Fibroblast of skin of left quadriceps (primary cell): ENCODE data around the gene TXNL4A.

Experiments
- DNase-seq, 2 experiments: peaks; one replicate each; pipeline ENCODE4 v3.0.0-alpha.2; 2013; ENCODE audit warnings: low read depth in 2 of 2

The TXNL4A gene

GRCh38 chr18:79935925-79936324, 52.4 kb downstream of the TXNL4A start:
- DNase-seq: no peak

- DNase-seq: no peak
These were observed 52.9 kb downstream of the TXNL4A start for GRCh38 chr18:79935499-79935898.

GRCh38 chr18:79935098-79935480, 53.3 kb downstream of the TXNL4A start:
- DNase-seq: no peak

GRCh38 chr18:79934311-79935097, 53.9 kb downstream of the TXNL4A start:
- no peak for DNase-seq

- peak; percentile 55 to 59 for DNase-seq
These were observed 54.6 kb downstream of the TXNL4A start for GRCh38 chr18:79933765-79934164.

- DNase-seq: no peak
These were observed 55.5 kb downstream of the TXNL4A start for GRCh38 chr18:79932907-79933306.

GRCh38 chr18:79931475-79931874, 56.9 kb downstream of the TXNL4A start:
- no peak for DNase-seq

GRCh38 chr18:79930020-79930642, 58.2 kb downstream of the TXNL4A start:
- no peak for DNase-seq

- DNase-seq: no peak
These were observed 59.8 kb downstream of the TXNL4A start for GRCh38 chr18:79928563-79928960.

GRCh38 chr18:79927607-79928562, 60.5 kb downstream of the TXNL4A start:
- DNase-seq: no peak

- no peak for DNase-seq
These were observed 61.4 kb downstream of the TXNL4A start for GRCh38 chr18:79926715-79927606.

GRCh38 chr18:79926306-79926705, 62.1 kb downstream of the TXNL4A start:
- DNase-seq: no peak

GRCh38 chr18:79924814-79925731, 63.3 kb downstream of the TXNL4A start:
- no peak for DNase-seq

- DNase-seq: no peak
These were observed 64.3 kb downstream of the TXNL4A start for GRCh38 chr18:79923896-79924585.

GRCh38 chr18:79922971-79923411, 65.4 kb downstream of the TXNL4A start:
- no peak for DNase-seq

- no peak for DNase-seq
These were observed 66.1 kb downstream of the TXNL4A start for GRCh38 chr18:79921984-79922965.
